ENCODE results near the gene ZNF587.
"Not testable (repeated sequence)": the region's sequence is repeated elsewhere in the genome, so short reads cannot be mapped to it uniquely, and the experiment has no call there.

The ZNF587 gene

GRCh38 chr19:57823608-57824007, 26.1 kb upstream of the ZNF587 start:
- not testable (repeated sequence) for DNase-seq

- no peak for DNase-seq
Measured at GRCh38 chr19:57825511-57825910, 24.1 kb upstream of the ZNF587 start.

- DNase-seq: no peak
Measured at GRCh38 chr19:57829316-57829715, 20.3 kb upstream of the ZNF587 start.

- no peak for DNase-seq
Measured at GRCh38 chr19:57830071-57830602, 19.5 kb upstream of the ZNF587 start, which contains the start of gene ZNF587B. Gene ZNF587B (plus strand): TSS chr19:57830299. CDS start chr19:57830529, 230 bp downstream.

- not testable (repeated sequence) for DNase-seq
Measured at GRCh38 chr19:57836991-57837390, 12.7 kb upstream of the ZNF587 start.

GRCh38 chr19:57838622-57839191, 11.0 kb upstream of the ZNF587 start:
- not testable (repeated sequence) for DNase-seq

- DNase-seq: no peak
Measured at GRCh38 chr19:57841122-57841763, 8.4 kb upstream of the ZNF587 start.

GRCh38 chr19:57847164-57847563, 2.5 kb upstream of the ZNF587 start:
- DNase-seq: not testable (repeated sequence)

- not testable (repeated sequence) for DNase-seq
Measured at GRCh38 chr19:57849162-57849665, 445 bp upstream of the ZNF587 start.

GRCh38 chr19:57850553-57851017, 926 bp downstream of the ZNF587 start:
- no peak for DNase-seq

- DNase-seq: not testable (repeated sequence)
Measured at GRCh38 chr19:57851812-57852603, 2.3 kb downstream of the ZNF587 start.

- not testable (repeated sequence) for DNase-seq
Measured at GRCh38 chr19:57854117-57854516, 4.5 kb downstream of the ZNF587 start.

GRCh38 chr19:57862351-57862750, 12.7 kb downstream of the ZNF587 start:
- DNase-seq: not testable (repeated sequence)

GRCh38 chr19:57867868-57868492, 18.3 kb downstream of the ZNF587 start:
- no peak for DNase-seq

GRCh38 chr19:57869655-57870054, 20.0 kb downstream of the ZNF587 start:
- DNase-seq: not testable (repeated sequence)

GRCh38 chr19:57870225-57870624, 20.6 kb downstream of the ZNF587 start:
- DNase-seq: no peak

GRCh38 chr19:57872450-57872849, 22.8 kb downstream of the ZNF587 start:
- no peak for DNase-seq

GRCh38 chr19:57873883-57874799, 24.5 kb downstream of the ZNF587 start:
- not testable (repeated sequence) for DNase-seq

- DNase-seq: no peak
Measured at GRCh38 chr19:57886046-57886445, 36.4 kb downstream of the ZNF587 start.

GRCh38 chr19:57887195-57887941, 37.7 kb downstream of the ZNF587 start:
- DNase-seq: no peak

- no peak for DNase-seq
Measured at GRCh38 chr19:57888107-57888559, 38.5 kb downstream of the ZNF587 start.
